ENCODE data around the gene PTTG1IP.

The PTTG1IP gene

GRCh38 chr21:44891631-44892031 is 18.1 kb upstream of the PTTG1IP start:
- Histone ChIP-seq H3K18ac (ENCODE audit: low read length) (no peak overlapping the region), H4K5ac (ENCODE audit: low read length) (no peak overlapping the region), H2BK5ac (ENCODE audit: low read length) (no peak overlapping the region), H3K27me3 (ENCODE audit: insufficient read depth, low read length, poor library complexity) (no peaks in the 10 kb centered on the region), H3K4me3 (ENCODE audit: low read length) (no peak overlapping the region), H3K27ac (ENCODE audit: low read depth, low read length) (no peak overlapping the region), H2AK5ac (ENCODE audit: low read length) (no peak overlapping the region), H3K4ac (ENCODE audit: low read depth, low read length) (no peak overlapping the region), H3K56ac (ENCODE audit: low read length) (no peak overlapping the region), H3K79me2 (ENCODE audit: control insufficient read depth, insufficient read depth, low read length) (no peaks in the 10 kb centered on the region), H2BK120ac (ENCODE audit: low read depth, low read length) (no peak overlapping the region), H3K36me3 (ENCODE audit: control insufficient read depth, insufficient read depth, low read length) (no peaks in the 10 kb centered on the region), H2BK15ac (replicated peaks; ENCODE audit: low read depth) (no peak overlapping the region), H3K9ac (ENCODE audit: low read length) (no peak overlapping the region), H4K8ac (ENCODE audit: low read depth, low read length) (no peak overlapping the region), H3K23ac (ENCODE audit: low read length) (no peak overlapping the region), H3K79me1 (ENCODE audit: low read length) (no peaks in the 10 kb centered on the region), H3K4me1 (ENCODE audit: control insufficient read depth, low read depth, low read length) (no peaks in the 10 kb centered on the region), H3K4me2 (ENCODE audit: low read length) (no peak overlapping the region)
- WGBS (ENCODE audit: extremely low coverage, insufficient coverage, low lambda C conversion rate), result no CpG with 5 or more reads among the region's 15 CpGs
- no peak for DNase-seq

GRCh38 chr21:44890961-44891541 is 17.6 kb upstream of the PTTG1IP start:
- Histone ChIP-seq H3K18ac (ENCODE audit: low read length) (no peak overlapping the region), H3K27ac (ENCODE audit: low read depth, low read length) (no peak overlapping the region), H3K4me2 (ENCODE audit: low read length) (no peak overlapping the region), H3K4ac (ENCODE audit: low read depth, low read length) (no peak overlapping the region), H3K79me1 (ENCODE audit: low read length) (no peaks in the 10 kb centered on the region), H2BK120ac (ENCODE audit: low read depth, low read length) (no peak overlapping the region), H3K36me3 (ENCODE audit: control insufficient read depth, insufficient read depth, low read length) (no peaks in the 10 kb centered on the region), H3K56ac (ENCODE audit: low read length) (no peak overlapping the region), H2BK15ac (replicated peaks; ENCODE audit: low read depth) (no peak overlapping the region), H4K5ac (ENCODE audit: low read length) (no peak overlapping the region), H3K4me3 (ENCODE audit: low read length) (no peak overlapping the region), H2BK5ac (ENCODE audit: low read length) (no peak overlapping the region), H3K4me1 (ENCODE audit: control insufficient read depth, low read depth, low read length) (no peaks in the 10 kb centered on the region), H3K23ac (ENCODE audit: low read length) (no peak overlapping the region), H3K27me3 (ENCODE audit: insufficient read depth, low read length, poor library complexity) (no peaks in the 10 kb centered on the region), H2AK5ac (ENCODE audit: low read length) (no peak overlapping the region), H3K9ac (ENCODE audit: low read length) (no peak overlapping the region), H3K79me2 (ENCODE audit: control insufficient read depth, insufficient read depth, low read length) (no peaks in the 10 kb centered on the region), H4K8ac (ENCODE audit: low read depth, low read length) (no peak overlapping the region)
- no CpG with 5 or more reads among the region's 9 CpGs for WGBS (ENCODE audit: extremely low coverage, insufficient coverage, low lambda C conversion rate)
- no peak for DNase-seq

- no peak overlapping the region for H3K56ac ChIP-seq (ENCODE audit: low read length)
- H3K4me3 ChIP-seq (ENCODE audit: low read length), result no peak overlapping the region
- no peak overlapping the region for H2BK15ac ChIP-seq (replicated peaks; ENCODE audit: low read depth)
- no peak for DNase-seq
- H3K79me2 ChIP-seq (ENCODE audit: control insufficient read depth, insufficient read depth, low read length), result no peaks in the 10 kb centered on the region
- no peak overlapping the region for H2AK5ac ChIP-seq (ENCODE audit: low read length)
- H2BK5ac ChIP-seq (ENCODE audit: low read length), result no peak overlapping the region
- no peak overlapping the region for H3K18ac ChIP-seq (ENCODE audit: low read length)
- no peak overlapping the region for H3K9ac ChIP-seq (ENCODE audit: low read length)
- H3K36me3 ChIP-seq (ENCODE audit: control insufficient read depth, insufficient read depth, low read length), result no peaks in the 10 kb centered on the region
- no peaks in the 10 kb centered on the region for H3K79me1 ChIP-seq (ENCODE audit: low read length)
- WGBS (ENCODE audit: extremely low coverage, insufficient coverage, low lambda C conversion rate), result no CpG with 5 or more reads among the region's 24 CpGs
- no peak overlapping the region for H4K5ac ChIP-seq (ENCODE audit: low read length)
- H3K4ac ChIP-seq (ENCODE audit: low read depth, low read length), result no peak overlapping the region
- H3K27ac ChIP-seq (ENCODE audit: low read depth, low read length), result no peak overlapping the region
- no peaks in the 10 kb centered on the region for H3K4me1 ChIP-seq (ENCODE audit: control insufficient read depth, low read depth, low read length)
- no peak overlapping the region for H4K8ac ChIP-seq (ENCODE audit: low read depth, low read length)
- H3K23ac ChIP-seq (ENCODE audit: low read length), result no peak overlapping the region
- no peak overlapping the region for H2BK120ac ChIP-seq (ENCODE audit: low read depth, low read length)
- no peak overlapping the region for H3K4me2 ChIP-seq (ENCODE audit: low read length)
- no peaks in the 10 kb centered on the region for H3K27me3 ChIP-seq (ENCODE audit: insufficient read depth, low read length, poor library complexity)
Measured at GRCh38 chr21:44890338-44890931, 16.9 kb upstream of the PTTG1IP start.

- Histone ChIP-seq H4K5ac (ENCODE audit: low read length) (no peak overlapping the region), H3K4me3 (ENCODE audit: low read length) (no peak overlapping the region), H2BK120ac (ENCODE audit: low read depth, low read length) (no peak overlapping the region), H3K18ac (ENCODE audit: low read length) (no peak overlapping the region), H2AK5ac (ENCODE audit: low read length) (no peak overlapping the region), H3K23ac (ENCODE audit: low read length) (no peak overlapping the region), H3K56ac (ENCODE audit: low read length) (no peak overlapping the region), H3K4me1 (ENCODE audit: control insufficient read depth, low read depth, low read length) (no peaks in the 10 kb centered on the region), H3K9ac (ENCODE audit: low read length) (no peak overlapping the region), H3K4me2 (ENCODE audit: low read length) (no peak overlapping the region), H3K79me1 (ENCODE audit: low read length) (no peaks in the 10 kb centered on the region), H3K79me2 (ENCODE audit: control insufficient read depth, insufficient read depth, low read length) (no peaks in the 10 kb centered on the region), H4K8ac (ENCODE audit: low read depth, low read length) (no peak overlapping the region), H3K36me3 (ENCODE audit: control insufficient read depth, insufficient read depth, low read length) (no peaks in the 10 kb centered on the region), H3K27me3 (ENCODE audit: insufficient read depth, low read length, poor library complexity) (no peaks in the 10 kb centered on the region), H3K4ac (ENCODE audit: low read depth, low read length) (no peak overlapping the region), H2BK5ac (ENCODE audit: low read length) (no peak overlapping the region), H2BK15ac (replicated peaks; ENCODE audit: low read depth) (no peak overlapping the region), H3K27ac (ENCODE audit: low read depth, low read length) (no peak overlapping the region)
- DNase-seq, result no peak
- no CpG with 5 or more reads among the region's 29 CpGs for WGBS (ENCODE audit: extremely low coverage, insufficient coverage, low lambda C conversion rate)
Measured at GRCh38 chr21:44889625-44890337, 16.3 kb upstream of the PTTG1IP start.

- Histone ChIP-seq H3K56ac (ENCODE audit: low read length) (no peak overlapping the region), H3K9ac (ENCODE audit: low read length) (no peak overlapping the region), H4K5ac (ENCODE audit: low read length) (no peak overlapping the region), H2BK5ac (ENCODE audit: low read length) (no peak overlapping the region), H4K8ac (ENCODE audit: low read depth, low read length) (no peak overlapping the region), H3K27me3 (ENCODE audit: insufficient read depth, low read length, poor library complexity) (no peaks in the 10 kb centered on the region), H3K79me1 (ENCODE audit: low read length) (no peaks in the 10 kb centered on the region), H2AK5ac (ENCODE audit: low read length) (no peak overlapping the region), H3K4me2 (ENCODE audit: low read length) (no peak overlapping the region), H3K4ac (ENCODE audit: low read depth, low read length) (no peak overlapping the region), H3K18ac (ENCODE audit: low read length) (no peak overlapping the region), H2BK120ac (ENCODE audit: low read depth, low read length) (no peak overlapping the region), H2BK15ac (replicated peaks; ENCODE audit: low read depth) (no peak overlapping the region), H3K36me3 (ENCODE audit: control insufficient read depth, insufficient read depth, low read length) (no peaks in the 10 kb centered on the region), H3K4me3 (ENCODE audit: low read length) (no peak overlapping the region), H3K4me1 (ENCODE audit: control insufficient read depth, low read depth, low read length) (no peaks in the 10 kb centered on the region), H3K79me2 (ENCODE audit: control insufficient read depth, insufficient read depth, low read length) (no peaks in the 10 kb centered on the region), H3K27ac (ENCODE audit: low read depth, low read length) (no peak overlapping the region), H3K23ac (ENCODE audit: low read length) (no peak overlapping the region)
- DNase-seq, result no peak
- no CpG with 5 or more reads among the region's 64 CpGs for WGBS (ENCODE audit: extremely low coverage, insufficient coverage, low lambda C conversion rate)
Measured at GRCh38 chr21:44888581-44889550, 15.4 kb upstream of the PTTG1IP start.
